HCT116 (cell line): ENCODE results near the gene TFDP1. TPM values are rescaled to one million over a fixed set of nuclear protein-coding genes. Genes with fewer than 3 reads are reported as not detected.

Source experiments
- ATAC-seq: fragments of 200-7000 bp; cut with Tn5 transposase; 2 replicates; pipeline ENCODE4 v1.9.1; 2020; ENCODE audit warnings: mild to moderate bottlenecking, moderate library complexity
- BruUV-seq: library from RNA; stranded (reverse); fragments of 400-500 nt; replicated peaks from 2 replicates; lab custom pipeline; 2021; lab: Mats Ljungman, UMichigan
- CTCF ChIA-PET: fragments of 300-600 bp; sonication (Branson Sonifier 250); formaldehyde crosslinking; loops from one replicate; lab custom pipeline; 2021; ENCODE audit warnings: antibody characterized with exemption; lab: Charles Lee
- POLR2A ChIA-PET: fragments of 300-600, 350-600 bp; sonication (Branson Sonifier 250); formaldehyde crosslinking; loops from one replicate; lab custom pipeline; 2021; ENCODE audit warnings: antibody characterized with exemption; lab: Charles Lee
- RAD21 ChIA-PET, 2 experiments: fragments of 300-600 bp; sonication (Branson Sonifier 250); formaldehyde crosslinking; loops; one replicate each; lab custom pipeline; 2023; ENCODE audit warnings: low total read pairs in 2 of 2; ENCODE audit not compliant: uncharacterized antibody in 2 of 2, unreplicated experiment in 2 of 2, low non-redundant PET in 1 of 2; lab: Charles Lee
- DNase-seq: peaks from one replicate; pipeline ENCODE4 v3.0.0-alpha.2; 2010; ENCODE audit warnings: low read depth, low spot score
- H2AFZ ChIP-seq: fragments of 200-600 bp; shearing (Covaris generic), sonication (generic); 2 replicates; pipeline ENCODE4 v1.6.1; 2017; ENCODE audit warnings: low read depth, mixed run types, mixed read lengths, antibody characterized with exemption, low read length; ENCODE audit not compliant: poor library complexity, severe bottlenecking
- H3K27ac ChIP-seq: 2 replicates; pipeline ENCODE4 v1.5.1; 2012; ENCODE audit warnings: low read depth, low read length
- H3K27me3 ChIP-seq: fragments of 200-600 bp; sonication (generic); 2 replicates; pipeline ENCODE4 v1.6.1; 2016; ENCODE audit warnings: mixed run types, low read length, mixed read lengths; ENCODE audit not compliant: insufficient read depth
- H3K36me3 ChIP-seq, 2 experiments: fragments of 200-500 bp in 1 of 2; fragments of 200-600 bp in 1 of 2; sonication (Bioruptor generic) in 1 of 2; sonication (generic) in 1 of 2; 2 replicates each; pipeline versions ENCODE4 v1.5.1 to v1.6.1; 2014 to 2016; ENCODE audit warnings: low read length in 2 of 2, inconsistent platforms in 1 of 2, mixed read lengths in 1 of 2, mixed run types in 1 of 2; ENCODE audit not compliant: insufficient read depth in 2 of 2, control insufficient read depth in 1 of 2
- H3K4me1 ChIP-seq, 2 experiments: fragments of 200-600 bp in 1 of 2; sonication (generic) in 1 of 2; 2 replicates each; pipeline versions ENCODE4 v1.5.1 to v1.6.1; 2012 to 2017; ENCODE audit warnings: low read length in 2 of 2, inconsistent platforms in 1 of 2, mild to moderate bottlenecking in 1 of 2, mixed read lengths in 1 of 2, mixed run types in 1 of 2, moderate library complexity in 1 of 2; ENCODE audit not compliant: insufficient read depth in 2 of 2, control insufficient read depth in 1 of 2
- H3K4me2 ChIP-seq: fragments of 200-600 bp; sonication (generic); 2 replicates; pipeline ENCODE4 v1.6.1; 2017; ENCODE audit warnings: mixed run types, low read length, mixed read lengths
- H3K4me3 ChIP-seq, 2 experiments: fragments of 200-600 bp in 1 of 2; sonication (generic) in 1 of 2; replicated peaks in 1 of 2; 2 replicates each; pipeline ENCODE4 v1.5.1; 2011 to 2016; ENCODE audit warnings: low read length in 2 of 2, control low read depth in 1 of 2, low read depth in 1 of 2, mild to moderate bottlenecking in 1 of 2, mixed read lengths in 1 of 2, mixed run types in 1 of 2
- H3K79me2 ChIP-seq: fragments of 200-600 bp; sonication (generic); 2 replicates; pipeline ENCODE4 v1.6.1; 2017; ENCODE audit warnings: mild to moderate bottlenecking, mixed run types, low read length, moderate library complexity, mixed read lengths; ENCODE audit not compliant: insufficient read depth
- H3K9ac ChIP-seq: fragments of 200-600 bp; sonication (generic); 2 replicates; pipeline ENCODE4 v1.6.1; 2016; ENCODE audit warnings: low read length, mixed read lengths
- H3K9me2 ChIP-seq: fragments of 200-600 bp; sonication (generic), shearing (Covaris generic); 2 replicates; pipeline ENCODE4 v1.6.1; 2017; ENCODE audit warnings: mixed run types, mild to moderate bottlenecking, moderate library complexity; ENCODE audit not compliant: insufficient read depth
- H3K9me3 ChIP-seq, 2 experiments: fragments of 200-500 bp in 1 of 2; fragments of 200-600 bp in 1 of 2; sonication (Bioruptor generic) in 1 of 2; sonication (generic) in 1 of 2; 2 replicates each; pipeline ENCODE4 v1.6.1; 2014 to 2017; ENCODE audit warnings: low read length in 2 of 2, mixed read lengths in 2 of 2, inconsistent platforms in 1 of 2, low read depth in 1 of 2, mild to moderate bottlenecking in 1 of 2, mixed run types in 1 of 2, moderate library complexity in 1 of 2; ENCODE audit not compliant: control insufficient read depth in 1 of 2, insufficient read depth in 1 of 2
- H4K20me1 ChIP-seq: fragments of 200-600 bp; sonication (generic), shearing (Covaris generic); 2 replicates; pipeline ENCODE4 v1.6.1; 2017; ENCODE audit warnings: mixed run types, mild to moderate bottlenecking, moderate library complexity; ENCODE audit not compliant: insufficient read depth
- CTCF ChIP-seq, 3 experiments: fragments of 200-600 bp in 1 of 3; sonication (generic) in 1 of 3; IDR thresholded peaks in 2 of 3; conservative IDR thresholded peaks in 1 of 3; 2 replicates each; pipeline ENCODE4 v1.5.1; 2012 to 2017; ENCODE audit warnings: low read depth in 2 of 3, low read length in 2 of 3, antibody characterized with exemption in 1 of 3, borderline replicate concordance in 1 of 3, control low read depth in 1 of 3, mild to moderate bottlenecking in 1 of 3, mixed read lengths in 1 of 3, mixed run types in 1 of 3, moderate library complexity in 1 of 3; ENCODE audit not compliant: insufficient read depth in 1 of 3
- EGR1 ChIP-seq: IDR thresholded peaks from 2 replicates; pipeline ENCODE4 v1.6.1; 2012; ENCODE audit warnings: low read depth
- EZH2 ChIP-seq: fragments of 200-600 bp; sonication (generic); IDR thresholded peaks from 2 replicates; pipeline ENCODE4 v1.6.1; 2017; ENCODE audit warnings: antibody characterized with exemption, mixed run types
- FOSL1 ChIP-seq: IDR thresholded peaks from 2 replicates; pipeline ENCODE4 v1.6.1; 2012; ENCODE audit warnings: low read depth
- MAX ChIP-seq: IDR thresholded peaks from 2 replicates; pipeline ENCODE4 v1.6.1; 2012
- POLR2A ChIP-seq: IDR thresholded peaks from 2 replicates; pipeline ENCODE4 v1.7.0; 2011; ENCODE audit warnings: borderline replicate concordance; ENCODE audit not compliant: insufficient read depth, insufficient read length; ENCODE audit errors: extremely low read depth
- RAD21 ChIP-seq: IDR thresholded peaks from 2 replicates; pipeline ENCODE4 v1.6.1; 2012; ENCODE audit warnings: low read depth, mild to moderate bottlenecking
- SIN3A ChIP-seq: IDR thresholded peaks from 2 replicates; pipeline ENCODE4 v1.6.1; 2012; ENCODE audit warnings: low read depth
- SP1 ChIP-seq: IDR thresholded peaks from 2 replicates; pipeline ENCODE4 v1.6.1; 2012; ENCODE audit warnings: low read depth
- SRF ChIP-seq: IDR thresholded peaks from 2 replicates; pipeline ENCODE4 v1.6.1; 2012; ENCODE audit warnings: low read depth
- TCF7L2 ChIP-seq: IDR thresholded peaks from 2 replicates; pipeline ENCODE4 v1.7.0; 2011; ENCODE audit warnings: borderline replicate concordance, inconsistent platforms; ENCODE audit not compliant: insufficient read depth, insufficient read length; ENCODE audit errors: extremely low read depth
- YY1 ChIP-seq: IDR thresholded peaks from 2 replicates; pipeline ENCODE4 v1.6.1; 2011; ENCODE audit warnings: low read length, low read depth, moderate library complexity, mild to moderate bottlenecking; ENCODE audit not compliant: insufficient replicate concordance; ENCODE audit errors: extremely low read depth
- ZBTB33 ChIP-seq: IDR thresholded peaks from 2 replicates; pipeline ENCODE4 v1.6.1; 2011; ENCODE audit warnings: mild to moderate bottlenecking, low read length, moderate library complexity; ENCODE audit not compliant: insufficient replicate concordance; ENCODE audit errors: extremely low read depth
- ZFX ChIP-seq: fragments of 450-650 bp; IDR thresholded peaks from 2 replicates; pipeline ENCODE4 v1.6.1; 2017
- ZNF274 ChIP-seq: fragments of 200-500 bp; sonication (Bioruptor generic); IDR thresholded peaks from 2 replicates; pipeline ENCODE4 v1.6.1; 2014; ENCODE audit warnings: mild to moderate bottlenecking, low read depth, low read length, inconsistent platforms
- intact Hi-C: fragments of 100-400 bp; cut with micrococcal nuclease; formaldehyde crosslinking; loops from 2 replicates; pipeline ENCODE4 v1.10.0; 2022
- total RNA-seq: library from RNA; stranded (reverse); gene quantifications from one replicate; pipeline ENCODE4 v1.2.1, GENCODE V29; 2021; ENCODE audit not compliant: unreplicated experiment

TFDP1 gene
- total RNA-seq, 1 experiment from 2014 or later: 169 TPM

- Histone ChIP-seq H3K4me3 (no peak overlapping the region), H3K4me2 (no peak overlapping the region), H3K4me1 (no peaks in the 10 kb centered on the region), H3K9ac (no peak overlapping the region), H3K27ac (no peak overlapping the region), H3K79me2 (no peaks in the 10 kb centered on the region), H2AFZ (no peak overlapping the region), H3K27me3 (no peaks in the 10 kb centered on the region), H3K36me3 (no peaks in the 10 kb centered on the region), H4K20me1 (no peaks in the 10 kb centered on the region), H3K9me3 (no peaks in the 10 kb centered on the region; a peak in 1 of 4 replicates), H3K9me2 (no peaks in the 10 kb centered on the region)
- no TSS peak for BruUV-seq
- POLR2A ChIA-PET: no interaction called here
- no peak for ATAC-seq
- intact Hi-C loops: no loop called here
- CTCF ChIA-PET: no interaction called here
- TF ChIP-seq ZBTB33: no peak
- no peak for TF ChIP-seq TCF7L2
- no peak for TF ChIP-seq SRF
- TF ChIP-seq SIN3A: no peak
- no peak for TF ChIP-seq ZFX
- TF ChIP-seq POLR2A: no peak
- TF ChIP-seq YY1: no peak
- no peak for TF ChIP-seq EGR1
- TF ChIP-seq RAD21: no peak
- no peak for TF ChIP-seq SP1
- no peak for TF ChIP-seq CTCF (IDR thresholded peaks at IDR 0.05 in 2 of 3, conservative IDR thresholded peaks at IDR 0.05 in 1 of 3; ENCODE audit: borderline replicate concordance in 1 of 3, insufficient read depth in 1 of 3, low read depth in 2 of 3, low read length in 2 of 3)
- TF ChIP-seq EZH2: no peak
- TF ChIP-seq ZNF274: no peak
- no peak for TF ChIP-seq MAX
- no peak for TF ChIP-seq FOSL1
- DNase-seq: no peak
- RAD21 ChIA-PET: no interaction called here
Measured at GRCh38 chr13:113667771-113668490, 83.4 kb downstream of the TFDP1 start.
